Right hindlimb (tissue), 1 donor: ENCODE measurements around the gene LRRC37A2.
"Not testable (repeated sequence)": the region's sequence is repeated elsewhere in the genome, so short reads cannot be mapped to it uniquely, and the experiment has no call there.

Experiments
- DNase-seq: peaks from one replicate; pipeline ENCODE4 v3.0.0-alpha.2; 2018

Gene LRRC37A2

DNA sequence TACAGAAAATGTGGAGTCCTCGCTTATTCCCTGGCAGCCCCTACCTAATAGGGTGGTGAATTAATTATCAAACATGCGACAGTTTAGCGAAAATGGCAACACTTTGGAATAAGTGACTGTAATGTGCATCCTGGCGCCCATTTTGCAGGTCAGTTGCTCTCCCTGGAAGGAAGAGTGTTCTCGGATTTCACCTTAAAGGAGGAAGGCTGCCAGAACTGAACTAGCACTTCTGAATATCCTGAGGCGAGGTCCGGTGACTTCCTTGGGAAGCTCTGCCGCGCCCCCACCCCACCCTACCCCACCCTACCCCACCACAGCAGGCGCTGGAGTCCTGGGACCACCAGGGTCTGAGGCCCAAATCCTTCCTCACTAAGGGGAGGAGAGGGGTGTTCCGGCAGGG is at the start of gene LRRC37A2:
TSS of gene LRRC37A2 (plus strand) at position 301 of the 400 bp plus-strand sequence. CDS start 245 bp downstream, outside the sequence.
- DNase-seq = not testable (repeated sequence)

DNA sequence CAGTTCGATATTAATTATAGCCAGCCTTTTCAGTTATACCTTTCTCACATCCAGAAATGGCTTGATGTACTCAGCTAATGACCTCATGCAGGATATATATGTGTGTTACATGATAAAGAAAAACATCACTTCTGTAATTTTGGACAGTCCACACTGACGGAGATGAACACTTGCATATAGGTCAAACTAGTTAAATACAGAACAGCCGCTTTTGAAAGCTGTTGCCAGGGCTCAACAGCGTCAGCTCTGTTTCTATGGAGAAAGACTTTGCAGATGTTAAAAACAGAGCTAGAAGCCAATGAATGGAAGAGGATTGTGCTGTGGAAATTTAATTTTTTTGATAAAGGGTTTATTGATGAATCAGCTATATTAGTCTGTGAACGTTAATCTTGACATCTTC is 44.6 kb upstream of the LRRC37A2 start:
- DNase-seq = not testable (repeated sequence)

DNA sequence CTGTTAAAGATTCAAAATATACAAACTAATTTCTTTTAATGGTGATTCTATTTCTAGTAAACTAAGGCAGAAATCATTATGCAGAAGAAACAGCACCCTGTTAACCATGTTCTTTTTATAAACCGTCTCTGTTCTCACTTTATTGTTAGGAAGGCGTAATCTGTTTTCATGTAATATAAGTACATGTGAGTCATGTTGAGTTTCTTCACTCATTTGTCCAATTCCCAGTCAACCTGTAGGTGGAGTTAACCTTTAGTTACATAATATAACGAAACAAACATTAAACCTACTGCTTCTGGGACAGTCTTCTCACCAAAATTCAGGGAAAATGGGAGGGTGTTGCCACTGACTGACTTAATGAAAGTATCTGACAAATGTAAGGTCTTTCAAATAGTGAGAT is 37.8 kb upstream of the LRRC37A2 start:
- not testable (repeated sequence) for DNase-seq

DNA sequence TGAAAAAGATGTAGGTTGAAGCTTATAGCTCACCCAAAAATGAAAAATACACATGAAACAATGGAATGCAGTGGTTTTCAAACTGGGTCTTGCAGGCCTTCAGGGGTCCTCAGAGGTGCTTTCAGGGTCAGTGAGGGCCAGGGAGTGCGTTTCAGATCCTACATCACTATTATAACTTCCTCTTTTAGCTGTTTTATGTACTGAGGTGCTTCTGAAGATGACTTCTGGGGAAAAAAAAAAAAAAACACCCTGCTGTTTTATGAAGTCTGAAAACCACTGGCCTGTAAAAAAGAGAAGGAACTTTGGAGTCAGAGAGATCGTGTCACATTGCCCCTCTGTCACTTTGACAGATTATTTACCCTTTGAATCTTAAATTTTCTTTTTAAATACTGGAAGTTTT is 36.7 kb upstream of the LRRC37A2 start:
- not testable (repeated sequence) for DNase-seq

DNA sequence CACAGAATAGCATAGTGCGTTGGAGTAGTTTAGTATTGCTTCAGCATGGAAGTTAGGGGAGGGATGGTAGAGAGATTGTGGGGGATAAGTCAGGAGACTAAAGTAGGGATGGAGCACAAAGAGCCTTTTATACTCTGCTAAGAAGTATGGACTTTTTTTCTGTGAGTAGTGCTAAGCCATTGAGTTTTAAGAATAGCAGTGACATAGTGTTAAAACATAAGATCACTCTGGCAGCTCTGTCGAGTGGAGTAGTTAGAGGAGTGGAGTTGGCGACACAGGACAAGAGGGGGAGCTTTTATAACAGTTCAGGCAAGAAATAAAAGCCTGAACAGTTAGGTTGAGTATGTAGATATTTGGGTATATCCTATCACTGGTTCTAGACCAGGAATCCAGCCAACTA is 33.4 kb upstream of the LRRC37A2 start:
- DNase-seq = not testable (repeated sequence)

DNA sequence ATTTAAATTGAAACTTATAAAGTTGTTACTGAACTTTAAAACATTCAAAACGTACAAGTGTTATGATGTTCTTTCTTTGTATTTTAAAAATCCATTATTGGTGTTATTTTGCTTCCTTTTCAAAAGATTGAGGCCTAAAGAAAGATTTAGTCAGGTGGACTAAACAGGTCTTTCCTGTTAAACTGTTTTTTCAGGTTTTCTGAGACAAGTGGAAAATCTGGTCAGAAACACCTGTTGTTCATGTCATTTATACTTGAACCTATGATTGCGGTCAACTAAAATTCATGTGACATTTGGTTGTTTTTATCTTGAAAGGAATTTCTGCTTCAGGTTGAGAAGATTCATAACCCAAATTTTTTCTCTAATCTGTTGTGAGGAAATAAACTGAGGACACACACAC is 31.0 kb upstream of the LRRC37A2 start:
- not testable (repeated sequence) for DNase-seq

DNA sequence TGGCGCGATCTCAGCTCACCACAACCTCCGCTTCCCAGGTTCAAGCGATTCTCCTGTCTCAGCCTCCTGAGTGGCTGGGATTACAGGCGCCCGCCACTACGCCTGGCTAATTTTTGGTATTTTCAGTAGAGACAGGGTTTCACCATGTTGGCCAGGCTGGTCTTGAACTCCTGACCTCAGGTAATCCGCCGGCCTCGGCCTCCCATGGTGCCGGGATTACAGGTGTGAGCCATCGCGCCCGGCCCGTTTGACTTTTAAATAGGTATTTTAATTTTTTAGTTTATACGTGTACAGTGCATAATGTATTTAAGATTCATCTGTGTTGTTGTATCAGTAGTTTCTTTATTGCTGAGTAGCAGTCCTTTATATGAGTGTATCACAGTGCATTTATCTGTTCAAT is 20.2 kb upstream of the LRRC37A2 start:
- DNase-seq = not testable (repeated sequence)

DNA sequence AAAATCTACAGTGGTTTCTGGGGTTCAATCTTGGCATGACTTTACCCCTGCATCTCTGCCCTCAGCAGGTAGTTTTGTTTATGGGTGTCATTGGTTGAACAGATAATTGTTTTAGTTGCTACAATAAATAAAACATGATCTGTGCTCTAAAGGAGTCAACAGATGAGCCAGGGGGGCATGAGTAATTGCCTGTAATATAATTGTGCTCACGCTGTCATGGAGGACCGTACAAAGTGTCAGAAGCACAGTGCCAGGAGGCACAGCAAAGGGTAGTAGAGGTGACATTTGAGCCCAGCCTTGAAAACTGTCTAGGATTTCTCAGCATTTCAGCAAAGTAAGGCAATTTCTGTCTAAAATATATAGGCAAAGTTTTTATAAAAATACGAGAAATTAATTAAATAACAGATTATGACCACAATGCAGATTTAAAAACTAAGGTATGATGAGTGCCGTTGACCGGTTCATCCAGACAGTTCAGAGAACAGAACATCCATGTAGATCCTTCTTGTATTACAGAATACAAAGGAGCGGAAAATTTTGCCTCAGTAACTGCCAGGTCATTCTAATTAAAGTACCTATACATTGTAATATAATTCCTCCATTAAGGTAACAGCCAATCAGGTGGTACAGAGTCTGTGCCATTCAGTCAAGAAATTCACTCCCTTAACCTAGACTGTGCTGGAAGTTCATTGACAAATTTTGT is 12.7 kb upstream of the LRRC37A2 start:
- DNase-seq = not testable (repeated sequence)

DNA sequence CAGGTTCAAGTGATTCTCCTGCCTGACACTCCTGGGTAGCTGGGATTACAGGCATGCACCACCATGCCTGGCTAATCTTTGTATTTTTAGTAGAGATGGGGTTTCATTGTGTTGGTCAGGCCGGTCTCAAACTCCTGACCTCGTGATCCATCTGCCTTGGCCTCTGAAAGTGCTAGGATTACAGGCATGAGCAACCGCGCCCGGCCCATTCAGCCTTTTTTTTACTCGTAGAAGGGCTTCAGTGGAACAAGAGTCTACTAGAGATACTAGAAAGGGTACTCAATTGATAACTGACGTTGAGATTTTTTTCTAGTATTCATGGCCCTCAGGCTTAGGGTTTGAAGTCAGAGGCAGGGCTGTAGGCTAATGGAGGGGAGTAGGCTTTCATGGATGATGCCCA is 6.4 kb upstream of the LRRC37A2 start:
- DNase-seq = not testable (repeated sequence)

DNA sequence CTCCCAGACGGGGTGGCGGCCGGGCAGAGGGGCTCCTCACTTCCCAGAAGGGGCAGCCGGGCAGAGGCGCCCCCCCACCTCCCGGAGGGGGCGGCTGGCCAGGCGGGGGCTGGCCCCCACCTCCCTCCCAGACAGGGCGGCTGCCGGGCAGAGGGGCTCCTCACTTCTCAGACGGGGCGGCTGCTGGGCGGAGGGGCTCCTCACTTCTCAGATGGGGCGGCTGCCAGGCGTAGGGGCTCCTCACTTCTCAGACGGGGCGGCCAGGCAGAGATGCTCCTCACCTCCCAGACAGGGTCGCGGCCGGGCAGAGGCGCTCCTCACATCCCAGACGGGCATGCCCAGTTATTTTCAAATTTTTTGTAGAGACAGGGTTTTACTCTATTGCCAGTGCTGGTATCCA is 22.4 kb downstream of the LRRC37A2 start:
- DNase-seq = not testable (repeated sequence)

DNA sequence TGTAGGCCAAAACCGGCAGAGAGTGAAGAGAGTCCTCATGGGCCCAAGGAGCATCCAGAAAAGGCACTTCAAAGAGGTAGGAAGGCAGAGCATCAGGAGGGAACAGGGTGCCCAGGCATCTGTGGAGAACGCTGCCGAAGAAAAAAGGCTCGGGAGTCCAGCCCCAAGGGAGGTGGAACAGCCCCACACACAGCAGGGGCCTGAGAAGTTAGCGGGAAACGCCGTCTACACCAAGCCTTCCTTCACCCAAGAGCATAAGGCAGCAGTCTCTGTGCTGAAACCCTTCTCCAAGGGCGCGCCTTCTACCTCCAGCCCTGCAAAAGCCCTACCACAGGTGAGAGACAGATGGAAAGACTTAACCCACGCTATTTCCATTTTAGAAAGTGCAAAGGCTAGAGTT is 36.3 kb downstream of the LRRC37A2 start:
- DNase-seq = not testable (repeated sequence)

DNA sequence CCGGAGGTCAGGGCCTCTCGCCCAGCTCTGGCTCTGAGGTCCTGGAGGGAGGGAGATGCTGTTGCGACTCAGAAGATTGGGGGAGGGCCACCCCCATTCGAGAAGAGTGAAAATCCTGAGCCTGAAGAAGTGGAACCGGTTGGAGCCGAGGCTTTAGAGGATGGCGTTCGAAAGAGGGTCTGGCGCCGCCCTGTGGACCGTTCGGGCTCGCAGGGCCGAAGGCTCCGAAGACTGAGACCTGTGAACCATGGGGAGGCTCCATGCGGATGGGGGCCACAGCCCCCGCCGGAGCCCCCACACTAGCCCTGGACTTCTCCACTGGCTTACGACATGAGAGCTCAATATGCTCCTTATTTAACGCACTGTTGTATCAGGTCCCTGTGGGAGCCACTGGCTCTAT is 46.9 kb downstream of the LRRC37A2 start:
- not testable (repeated sequence) for DNase-seq

DNA sequence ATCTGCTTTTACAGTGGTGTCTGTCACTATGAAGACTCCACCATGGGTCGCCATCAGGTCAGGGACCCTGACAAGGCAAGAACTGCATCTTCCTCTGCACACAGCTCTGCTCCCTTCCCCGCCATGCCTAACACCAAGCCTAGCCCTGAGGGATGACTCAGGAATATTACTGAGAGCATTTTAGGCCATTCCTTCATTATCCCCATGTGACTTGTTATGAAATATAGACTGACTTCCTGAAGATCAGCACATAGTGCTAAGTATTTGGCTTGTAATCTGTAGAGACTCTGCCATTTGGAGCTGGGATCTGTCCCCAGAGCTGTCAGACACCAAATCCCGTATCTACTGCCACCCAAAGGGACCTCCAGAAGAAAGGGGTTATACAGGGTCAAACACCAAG is 47.8 kb downstream of the LRRC37A2 start:
- not testable (repeated sequence) for DNase-seq

DNA sequence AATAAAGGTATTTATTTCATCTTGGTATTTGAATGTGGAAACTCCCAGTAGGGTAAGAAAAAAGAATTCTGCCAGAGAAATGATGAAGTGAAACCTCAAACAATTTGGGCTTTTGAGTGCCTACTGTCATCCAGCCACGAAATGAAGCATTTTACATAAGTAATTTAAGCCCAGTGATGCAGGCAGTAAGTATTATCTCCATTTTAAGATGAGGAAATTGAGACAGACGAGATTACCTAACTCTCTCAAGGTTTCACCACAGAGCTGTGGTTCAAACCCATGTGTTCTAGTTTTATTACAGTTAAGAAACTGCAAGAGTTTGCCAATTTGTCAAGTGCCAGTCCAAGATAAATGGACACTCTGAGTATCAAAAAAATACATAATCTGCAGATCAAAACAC is 54.0 kb downstream of the LRRC37A2 start:
- DNase-seq = not testable (repeated sequence)

DNA sequence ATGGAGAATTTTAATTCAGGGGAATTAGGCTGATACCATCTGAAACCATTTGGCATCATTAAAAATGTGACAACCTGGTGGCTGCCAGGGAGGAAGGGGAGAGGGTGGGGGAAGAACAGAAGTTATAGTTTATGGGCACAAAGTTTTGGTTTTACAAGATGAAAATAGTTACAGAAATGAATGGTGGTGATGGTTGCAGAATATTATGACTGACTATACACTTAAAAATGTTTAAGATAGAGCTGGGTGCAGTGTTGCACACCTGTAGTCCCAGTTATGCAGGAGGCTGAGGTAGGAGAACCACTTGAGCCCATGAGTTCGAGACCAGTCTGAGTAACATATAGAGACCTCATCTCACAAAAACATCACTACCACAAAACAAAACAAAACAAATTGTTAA is 54.7 kb downstream of the LRRC37A2 start:
- not testable (repeated sequence) for DNase-seq

DNA sequence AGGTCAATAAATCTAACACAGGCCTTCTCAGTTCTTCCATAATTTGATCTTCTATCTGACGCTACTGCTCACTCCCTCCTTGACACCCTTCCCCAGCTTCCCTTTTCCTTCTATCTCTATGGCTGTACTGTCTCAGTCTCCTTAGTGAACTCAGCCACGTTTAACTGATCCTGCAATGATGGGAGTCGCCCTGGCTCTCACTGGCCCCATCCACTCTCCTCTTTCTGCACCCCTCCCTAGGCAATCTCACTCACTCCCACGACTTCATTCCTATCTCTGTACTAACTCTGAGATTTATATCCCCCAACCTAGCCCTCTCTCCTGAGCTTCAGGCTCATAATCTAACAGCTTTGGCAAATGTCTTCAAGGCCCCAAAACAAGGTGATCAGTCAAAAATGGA is 59.5 kb downstream of the LRRC37A2 start:
- DNase-seq = not testable (repeated sequence)

DNA sequence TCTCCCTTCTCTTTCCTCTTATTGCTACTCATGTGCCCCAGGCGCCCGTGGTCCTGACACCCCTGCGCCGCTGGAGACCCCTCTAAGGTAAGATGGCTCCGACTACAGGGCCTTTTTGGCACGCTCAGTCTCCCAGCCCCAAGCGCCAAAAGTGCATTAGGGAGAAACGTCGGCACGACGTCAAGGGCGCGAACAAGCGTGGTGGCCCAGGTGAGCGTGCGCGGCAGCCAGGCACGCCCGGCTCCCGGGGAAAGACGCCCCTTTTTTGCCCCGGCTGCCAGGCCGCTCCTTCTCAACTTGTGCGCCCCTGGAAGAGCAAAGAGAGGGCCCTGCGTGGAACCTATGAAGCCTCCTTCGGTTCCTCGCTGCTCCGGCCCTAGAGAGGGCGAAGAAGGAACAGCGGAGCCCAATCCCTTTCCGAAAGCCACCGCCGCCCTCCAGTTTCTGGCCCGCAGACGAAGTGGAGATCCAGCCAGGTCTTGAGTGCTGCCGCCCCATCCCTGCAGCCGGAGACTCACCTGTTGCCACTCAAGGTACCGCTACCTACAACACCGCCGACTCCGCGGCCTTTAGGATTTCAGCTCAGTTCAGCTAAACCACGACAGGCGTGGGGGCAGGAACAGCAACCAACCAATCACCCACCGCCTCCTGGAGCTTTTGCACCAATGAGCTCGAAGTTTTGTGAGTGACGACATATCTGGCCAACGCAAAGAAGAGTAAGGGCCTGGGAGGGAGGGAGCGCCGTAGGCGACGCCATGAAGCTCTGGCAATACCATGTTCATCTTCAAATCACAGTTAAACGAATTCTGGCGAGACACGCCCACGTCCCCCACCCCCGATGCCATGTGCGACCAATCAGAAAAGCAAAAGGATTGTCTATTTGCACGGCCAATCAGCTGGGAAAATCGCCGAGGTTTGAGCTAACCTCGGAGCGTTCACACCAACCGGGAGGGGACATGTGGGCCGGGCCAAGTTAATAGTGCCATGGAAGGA is 67.1 kb downstream of the LRRC37A2 start, which contains the start of gene ARL17A:
TSS of gene ARL17A (minus strand) at position 609 of the 993 bp plus-strand sequence. CDS start 3,369 bp downstream, outside the sequence.
- DNase-seq = not testable (repeated sequence)

DNA sequence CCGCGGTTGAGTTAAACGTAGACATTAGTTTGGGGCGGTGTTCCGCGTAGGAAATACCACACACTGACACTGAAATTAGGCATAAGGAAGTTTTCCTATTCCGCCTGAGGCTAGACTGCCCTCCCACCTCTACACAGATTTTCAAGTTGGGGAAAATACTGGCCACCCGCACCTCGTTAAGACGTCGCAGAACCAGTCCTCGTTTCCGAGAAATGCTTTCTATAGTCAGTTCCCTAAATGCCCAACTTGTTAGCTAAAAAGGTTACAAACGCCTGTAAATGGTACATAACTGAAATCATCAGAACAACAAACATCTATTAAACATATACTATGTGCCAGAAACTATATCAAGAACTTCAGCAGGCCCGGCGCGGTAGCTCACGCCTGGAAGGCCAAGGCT is 67.8 kb downstream of the LRRC37A2 start:
- DNase-seq = not testable (repeated sequence)

DNA sequence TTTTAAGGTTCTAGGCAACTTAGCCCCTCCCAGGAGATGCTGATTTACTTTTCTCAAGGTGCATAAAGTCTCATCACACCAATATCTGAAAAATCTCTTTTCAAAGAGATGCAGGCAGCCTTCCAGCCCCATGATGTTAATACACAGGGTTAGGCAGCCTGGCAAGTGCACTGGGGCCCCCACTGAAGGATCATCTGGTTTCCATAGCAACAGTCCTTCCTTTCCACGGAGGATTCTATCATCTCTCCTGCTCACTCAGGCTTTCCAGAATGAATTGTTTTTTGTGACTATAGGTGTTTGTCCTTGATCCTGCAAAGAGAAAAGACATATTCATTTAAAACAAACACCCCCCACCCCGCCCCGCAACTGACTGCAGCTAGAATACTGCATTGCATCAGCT is 73.2 kb downstream of the LRRC37A2 start:
- DNase-seq = not testable (repeated sequence)

DNA sequence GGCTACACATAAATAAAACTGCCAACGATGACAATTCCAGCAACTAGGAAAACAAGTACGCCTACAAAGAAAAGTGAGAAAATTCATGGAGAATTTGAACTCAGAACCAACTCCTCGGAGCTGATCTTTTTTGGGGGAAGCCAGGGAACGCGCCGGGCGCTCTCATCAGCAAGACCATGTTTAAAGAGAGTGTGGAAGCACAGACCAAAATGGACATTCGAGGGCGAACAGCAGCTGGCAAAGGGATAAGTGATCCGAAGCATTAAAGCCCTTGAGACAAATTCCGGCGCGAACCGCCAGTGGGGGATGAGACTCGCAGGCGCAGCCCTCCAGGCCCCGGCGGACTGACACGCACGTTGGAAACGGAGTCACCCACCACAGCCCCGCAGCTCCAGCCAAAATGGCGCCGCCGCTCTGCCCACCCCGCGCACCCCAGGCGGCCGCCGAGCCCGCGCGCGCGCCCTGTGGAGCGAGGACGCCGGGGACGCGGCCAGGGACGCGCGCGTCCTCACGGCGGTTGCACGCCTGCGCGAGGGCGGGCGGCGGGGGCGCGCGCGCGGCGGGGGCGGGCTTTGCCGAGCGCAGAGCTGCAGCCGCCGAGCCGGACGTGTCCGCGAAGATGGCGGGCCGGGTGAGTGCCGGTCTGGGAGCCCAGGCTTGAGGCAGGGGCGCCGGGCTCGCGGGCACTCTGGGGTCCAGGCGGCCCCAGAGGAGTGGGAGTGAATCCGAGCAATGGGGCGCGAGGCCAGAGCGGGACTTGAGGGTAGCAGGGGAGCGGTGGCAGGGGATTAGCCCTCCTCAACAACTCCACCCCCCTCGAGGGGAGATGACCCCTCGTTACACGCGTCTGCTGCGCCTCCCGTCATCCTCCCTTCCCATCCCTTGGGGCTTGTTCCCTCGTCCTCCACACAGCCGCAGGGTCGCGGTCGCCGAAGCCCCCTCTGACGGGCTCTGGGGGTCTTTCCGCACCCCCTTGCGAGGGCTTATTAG is 78.2 kb downstream of the LRRC37A2 start, which contains the start of gene NSF:
TSS of gene NSF (plus strand) at position 513 of the 990 bp plus-strand sequence. CDS start at position 620, 107 bp downstream.
- not testable (repeated sequence) for DNase-seq

DNA sequence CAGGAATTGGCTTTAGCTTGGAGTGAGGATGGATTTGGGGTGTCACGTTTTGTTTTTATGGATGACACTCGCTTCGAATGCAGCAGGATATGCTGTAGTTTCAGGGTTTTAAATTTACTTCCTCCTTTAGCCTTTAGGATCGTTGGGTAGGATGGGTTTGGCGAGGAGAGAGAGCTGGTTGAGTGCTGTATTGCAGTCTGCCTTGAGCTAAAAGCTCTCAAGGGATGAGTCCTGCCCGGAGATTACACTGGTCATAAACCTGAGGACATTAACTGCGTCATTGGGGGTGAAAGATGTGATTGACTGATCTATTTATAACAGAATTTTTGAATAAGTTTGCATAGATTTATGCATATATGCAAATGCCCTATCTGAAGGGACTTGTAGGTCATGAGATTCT is 79.1 kb downstream of the LRRC37A2 start:
- DNase-seq = not testable (repeated sequence)
